LNCaP clone FGC (cell line): ENCODE measurements around the gene EHD3.

Source experiments
- DNase-seq: peaks from one replicate; pipeline ENCODE4 v3.0.0-alpha.2; 2011; ENCODE audit warnings: low read depth
- H3K4me3 ChIP-seq: 2 replicates; pipeline ENCODE4 v1.5.1; 2011; ENCODE audit warnings: mild to moderate bottlenecking, low read depth, low read length, control low read depth
- CTCF ChIP-seq: IDR thresholded peaks from 2 replicates; pipeline ENCODE4 v1.5.1; 2012; ENCODE audit warnings: mild to moderate bottlenecking; ENCODE audit not compliant: control insufficient read depth, insufficient read depth; ENCODE audit errors: extremely low read depth

EHD3 gene

GRCh38 chr2:31253356-31254131 is 19.6 kb downstream of the EHD3 start:
- DNase-seq, result no peak
- no peak overlapping the region for H3K4me3 ChIP-seq
- no peak for TF ChIP-seq CTCF

GRCh38 chr2:31254237-31255203 is 20.6 kb downstream of the EHD3 start:
- no peak for TF ChIP-seq CTCF
- H3K4me3 ChIP-seq, result no peak overlapping the region
- DNase-seq, result no peak

GRCh38 chr2:31255911-31256571 is 22.1 kb downstream of the EHD3 start:
- DNase-seq, result no peak
- no peak for TF ChIP-seq CTCF
- no peak overlapping the region for H3K4me3 ChIP-seq

GRCh38 chr2:31256611-31257382 is 22.8 kb downstream of the EHD3 start:
- TF ChIP-seq CTCF, result no peak
- no peak overlapping the region for H3K4me3 ChIP-seq
- DNase-seq, result no peak

- no peak for TF ChIP-seq CTCF
- no peak overlapping the region for H3K4me3 ChIP-seq
- DNase-seq, result no peak
These were observed 24.4 kb downstream of the EHD3 start for GRCh38 chr2:31258351-31258750.

- DNase-seq, result no peak
- H3K4me3 ChIP-seq, result no peak overlapping the region
- no peak for TF ChIP-seq CTCF
These were observed 25.1 kb downstream of the EHD3 start for GRCh38 chr2:31259075-31259474.
